KMS-11 (cell line): ENCODE measurements around the gene SEMA3A.

ENCODE experiments used
- H2AFZ ChIP-seq: fragments of 200-600 bp; sonication (generic); 2 replicates; pipeline ENCODE4 v1.6.1; 2016; ENCODE audit warnings: antibody characterized with exemption, mixed run types, low read depth
- H3K27ac ChIP-seq: fragments of 200-600 bp; sonication (generic); 2 replicates; pipeline ENCODE4 v1.6.1; 2016; ENCODE audit warnings: mild to moderate bottlenecking, mixed run types
- H3K27me3 ChIP-seq: fragments of 200-600 bp; sonication (generic); 2 replicates; pipeline ENCODE4 v1.6.1; 2017; ENCODE audit warnings: mild to moderate bottlenecking, low read depth, mixed run types, moderate library complexity; ENCODE audit not compliant: insufficient read depth
- H3K36me3 ChIP-seq: fragments of 200-600 bp; sonication (generic); 2 replicates; pipeline ENCODE4 v1.6.1; 2017; ENCODE audit warnings: mild to moderate bottlenecking, mixed run types; ENCODE audit not compliant: insufficient read depth
- H3K4me1 ChIP-seq: fragments of 200-600 bp; sonication (generic); 2 replicates; pipeline ENCODE4 v1.6.1; 2016; ENCODE audit warnings: mild to moderate bottlenecking, low read depth, mixed run types; ENCODE audit not compliant: poor library complexity, severe bottlenecking
- H3K4me2 ChIP-seq: fragments of 200-600 bp; sonication (generic); 2 replicates; pipeline ENCODE4 v1.7.0; 2016; ENCODE audit warnings: mild to moderate bottlenecking, mixed run types
- H3K4me3 ChIP-seq: fragments of 200-600 bp; sonication (generic); IDR thresholded peaks from 2 replicates; pipeline ENCODE4 v1.6.1; 2017; ENCODE audit warnings: low read depth, low read length, mixed read lengths; ENCODE audit not compliant: insufficient read depth
- H3K79me2 ChIP-seq: fragments of 200-600 bp; sonication (generic); 2 replicates; pipeline ENCODE4 v1.6.1; 2016; ENCODE audit warnings: low read depth, mixed run types; ENCODE audit not compliant: insufficient read depth
- H3K9ac ChIP-seq: fragments of 200-600 bp; sonication (generic); 2 replicates; pipeline ENCODE4 v1.6.1; 2016; ENCODE audit warnings: mild to moderate bottlenecking, mixed run types
- H4K20me1 ChIP-seq: fragments of 200-600 bp; sonication (generic); 2 replicates; pipeline ENCODE4 v1.6.1; 2016; ENCODE audit warnings: mild to moderate bottlenecking, mixed run types; ENCODE audit not compliant: insufficient read depth
- CTCF ChIP-seq: fragments of 200-600 bp; sonication (generic); conservative IDR thresholded peaks from 2 replicates; pipeline ENCODE4 v1.6.1; 2017; ENCODE audit warnings: low read depth, mild to moderate bottlenecking, antibody characterized with exemption, low read length, moderate library complexity, mixed read lengths

SEMA3A gene

DNA sequence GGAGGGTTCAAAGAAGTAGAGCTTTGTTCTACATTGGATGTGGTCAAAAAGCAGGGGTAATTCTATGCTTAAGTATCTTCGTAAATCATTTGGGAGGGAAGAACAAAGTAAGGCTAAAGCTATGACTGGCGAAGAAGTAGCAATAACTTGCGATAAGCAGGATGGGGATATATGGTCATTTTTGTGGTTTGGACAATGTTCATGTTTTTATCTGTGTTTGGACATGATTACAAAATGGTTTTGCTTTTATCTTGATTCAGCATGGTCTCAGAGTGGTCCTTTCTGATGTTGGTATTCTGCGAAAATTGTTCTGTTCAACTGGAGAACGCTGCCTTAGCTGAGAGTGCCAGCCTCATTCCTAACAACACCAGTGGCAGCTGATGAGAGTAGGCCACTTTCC, 208.8 kb downstream of the SEMA3A start:
- no peak overlapping the region for H3K9ac ChIP-seq
- TF ChIP-seq CTCF = no peak
- no peaks in the 10 kb centered on the region for H3K36me3 ChIP-seq
- H2AFZ ChIP-seq = no peak overlapping the region
- H4K20me1 ChIP-seq = no peaks in the 10 kb centered on the region
- H3K27me3 ChIP-seq = no peaks in the 10 kb centered on the region
- no peaks in the 10 kb centered on the region for H3K79me2 ChIP-seq
- no peaks in the 10 kb centered on the region for H3K4me1 ChIP-seq
- H3K4me2 ChIP-seq = no peak overlapping the region
- no peak overlapping the region for H3K27ac ChIP-seq
- H3K4me3 ChIP-seq = no peak overlapping the region

GRCh38 chr7:83984591-83984990, 210.0 kb downstream of the SEMA3A start:
- no peak for TF ChIP-seq CTCF
- no peaks in the 10 kb centered on the region for H3K4me1 ChIP-seq
- H3K79me2 ChIP-seq = no peaks in the 10 kb centered on the region
- no peak overlapping the region for H3K4me2 ChIP-seq
- H3K27ac ChIP-seq = no peak overlapping the region
- no peak overlapping the region for H2AFZ ChIP-seq
- H3K9ac ChIP-seq = no peak overlapping the region
- no peak overlapping the region for H3K4me3 ChIP-seq
- H4K20me1 ChIP-seq = no peaks in the 10 kb centered on the region
- no peaks in the 10 kb centered on the region for H3K36me3 ChIP-seq
- H3K27me3 ChIP-seq = no peaks in the 10 kb centered on the region

- H3K27ac ChIP-seq = no peak overlapping the region
These were observed 210.5 kb downstream of the SEMA3A start for GRCh38 chr7:83984076-83984475.

DNA sequence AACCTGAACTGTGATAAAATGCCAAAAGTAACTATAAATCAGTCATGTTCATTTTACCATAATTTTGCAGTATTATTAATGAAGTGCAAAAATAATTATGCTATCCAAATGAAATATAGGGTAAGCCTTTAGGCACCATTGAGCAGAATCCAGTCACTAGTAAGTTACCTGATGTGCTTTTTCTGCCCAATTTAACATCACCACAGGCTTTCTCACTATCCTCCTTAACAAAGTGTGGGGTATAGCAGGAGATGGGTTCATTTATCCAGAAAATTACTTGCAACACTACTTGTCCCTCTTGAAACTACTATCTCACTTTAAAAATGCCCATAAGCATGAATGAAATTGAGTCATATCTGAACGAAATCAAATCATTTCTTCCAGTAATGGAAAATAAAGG, 211.0 kb downstream of the SEMA3A start:
- no peak overlapping the region for H3K4me2 ChIP-seq
- H3K4me1 ChIP-seq = no peaks in the 10 kb centered on the region
- no peak overlapping the region for H3K9ac ChIP-seq
- H3K27ac ChIP-seq = no peak overlapping the region
- H3K79me2 ChIP-seq = no peaks in the 10 kb centered on the region
- TF ChIP-seq CTCF = no peak
- H3K4me3 ChIP-seq = no peak overlapping the region
- no peak overlapping the region for H2AFZ ChIP-seq
- no peaks in the 10 kb centered on the region for H4K20me1 ChIP-seq
- no peaks in the 10 kb centered on the region for H3K27me3 ChIP-seq
- H3K36me3 ChIP-seq = no peaks in the 10 kb centered on the region

More at GRCh38 chr7:83984076-83984475, 210.5 kb downstream of the SEMA3A start:
- H3K4me1 ChIP-seq = no peaks in the 10 kb centered on the region
- H3K4me2 ChIP-seq = no peak overlapping the region
- H3K27me3 ChIP-seq = no peaks in the 10 kb centered on the region
- TF ChIP-seq CTCF = no peak
- H2AFZ ChIP-seq = no peak overlapping the region
- H3K36me3 ChIP-seq = no peaks in the 10 kb centered on the region
- H4K20me1 ChIP-seq = no peaks in the 10 kb centered on the region
- H3K4me3 ChIP-seq = no peak overlapping the region
- H3K9ac ChIP-seq = no peak overlapping the region
- H3K79me2 ChIP-seq = no peaks in the 10 kb centered on the region
